Activated naive CD4-positive, alpha-beta T cell treated with Interleukin-2 at 50 U/mL for 16 hours (primary cell): ENCODE data around the gene DARS2.
"Not testable (repeated sequence)": the region's sequence is repeated elsewhere in the genome, so short reads cannot be mapped to it uniquely, and the experiment has no call there.

Source experiments
- DNase-seq: peaks from one replicate; pipeline ENCODE4 v3.0.0-alpha.2; 2020

Gene DARS2

GRCh38 chr1:173824315-173825081 is at the start of gene DARS2, which contains the start of gene CENPL:
Gene DARS2 (plus strand): TSS chr1:173824673. CDS start chr1:173825230, 557 bp downstream.
Gene CENPL (minus strand): TSS chr1:173824883. CDS start chr1:173811299, 13,584 bp downstream.
- DNase-seq: peak; percentile 92

GRCh38 chr1:173775578-173776226 is 48.8 kb upstream of the DARS2 start:
- DNase-seq: no peak

- DNase-seq: no peak
Measured at GRCh38 chr1:173779936-173780335, 44.5 kb upstream of the DARS2 start.

- no peak for DNase-seq
Measured at GRCh38 chr1:173784997-173785396, 39.5 kb upstream of the DARS2 start.

DNA sequence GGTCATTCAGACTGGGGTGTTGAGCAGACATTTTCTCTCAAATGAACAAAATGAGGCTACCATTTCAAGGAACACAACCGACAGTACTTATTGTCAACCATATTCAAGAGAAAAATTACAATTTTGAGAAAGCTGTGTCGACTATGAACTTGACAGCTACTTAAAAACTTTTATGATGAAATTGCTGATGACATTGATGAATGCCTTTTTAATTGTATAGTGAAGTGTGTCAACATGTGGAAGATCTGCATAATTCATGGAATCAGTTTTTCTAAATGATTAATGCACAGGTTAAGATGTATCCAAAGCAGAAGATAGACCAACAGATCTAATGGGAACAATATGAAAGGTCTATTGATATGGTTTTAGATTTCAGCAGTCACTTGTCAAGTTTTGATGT is 34.6 kb upstream of the DARS2 start:
- DNase-seq: no peak

DNA sequence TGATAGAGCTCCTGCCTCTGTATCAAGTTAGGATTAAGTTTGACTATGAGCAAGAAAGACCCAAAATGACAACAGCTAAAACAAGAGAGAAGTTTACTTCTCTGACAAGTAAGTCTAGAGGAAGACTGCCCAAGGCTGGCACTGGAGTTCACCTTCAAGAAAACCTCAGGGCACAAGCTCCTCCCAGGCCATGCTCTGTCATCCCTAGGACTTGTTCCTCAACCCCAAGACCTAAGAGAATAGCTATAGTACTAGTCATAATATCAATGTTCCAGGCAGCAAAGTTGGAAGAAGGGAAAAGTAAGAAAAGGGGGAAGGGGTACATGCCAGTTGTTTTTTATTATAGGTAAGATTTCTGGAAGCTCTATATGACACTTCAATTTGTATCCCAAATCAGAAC is 26.4 kb upstream of the DARS2 start:
- no peak for DNase-seq

GRCh38 chr1:173799995-173800394 is 24.5 kb upstream of the DARS2 start:
- DNase-seq: not testable (repeated sequence)

DNA sequence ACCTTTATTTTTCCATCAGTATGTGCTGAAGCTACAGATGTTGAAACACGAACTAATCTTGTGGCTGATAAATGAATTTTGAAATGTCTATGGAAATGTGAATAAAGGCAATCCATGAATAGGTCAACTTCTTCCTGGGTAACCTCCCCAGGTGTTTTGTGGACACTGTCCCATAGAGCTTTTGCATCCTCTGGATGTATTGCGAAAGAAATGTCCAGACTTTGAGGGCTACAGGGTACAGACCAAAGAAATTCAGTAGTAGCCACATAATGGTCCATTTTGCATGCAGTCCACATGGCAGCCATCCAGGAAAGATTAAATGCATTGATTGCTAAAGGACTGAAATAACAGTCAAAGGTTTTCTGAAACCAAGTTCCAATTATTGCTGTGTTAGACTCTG is 21.5 kb upstream of the DARS2 start:
- no peak for DNase-seq

DNA sequence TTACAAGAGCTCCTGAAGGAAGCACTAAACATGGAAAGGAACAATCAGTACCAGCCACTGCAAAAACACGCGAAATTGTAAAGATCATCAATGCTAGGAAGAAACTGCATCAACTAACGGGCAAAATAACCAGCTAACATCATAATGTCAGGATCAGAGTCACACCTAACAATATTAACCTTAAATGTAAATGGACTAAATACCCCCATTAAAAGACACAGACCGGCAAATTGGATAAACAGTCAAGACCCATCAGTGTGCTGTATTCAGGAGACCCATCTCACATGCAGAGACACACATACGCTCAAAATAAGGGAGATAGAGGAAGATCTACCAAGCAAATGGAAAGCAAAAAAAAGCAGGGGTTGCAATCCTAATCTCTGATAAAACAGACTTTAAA is 10.8 kb upstream of the DARS2 start:
- not testable (repeated sequence) for DNase-seq

DNA sequence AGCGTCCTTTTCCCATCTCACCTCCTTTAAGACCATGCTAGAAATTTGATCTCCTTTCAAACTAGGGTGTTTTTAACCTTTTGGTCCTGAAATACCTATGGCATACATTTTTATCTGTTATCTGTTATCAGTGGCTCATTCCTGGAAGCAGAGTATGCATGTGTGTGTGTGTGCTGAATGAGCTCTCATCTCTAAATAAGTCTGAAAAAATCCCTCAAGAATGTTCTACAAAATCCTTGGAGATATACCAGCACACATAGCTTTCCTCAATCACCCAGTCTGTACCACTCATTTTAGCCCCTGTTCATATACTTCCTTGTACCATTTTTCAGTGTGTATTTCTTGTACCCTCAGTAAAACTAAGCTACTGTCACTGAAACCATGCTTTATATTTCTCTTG is 6.0 kb upstream of the DARS2 start:
- DNase-seq: no peak

DNA sequence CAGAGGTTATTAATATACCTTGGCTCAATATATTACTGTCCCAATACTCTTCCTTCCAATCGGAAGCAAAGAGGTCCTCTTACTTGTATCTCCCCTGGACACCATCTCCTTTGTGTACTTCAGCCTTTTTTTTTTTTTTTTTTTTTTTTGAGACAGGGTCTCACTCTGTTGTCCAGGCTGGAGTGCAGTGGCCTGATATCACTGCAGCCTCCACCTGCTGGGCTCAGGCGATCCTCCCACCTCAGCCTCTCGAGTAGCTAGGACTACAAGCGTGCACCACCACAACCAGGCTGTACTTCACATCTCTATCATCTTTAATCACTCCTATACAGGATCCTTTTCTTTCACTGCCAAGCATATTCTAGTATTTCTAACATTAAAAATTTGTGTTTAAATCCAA is 2.8 kb upstream of the DARS2 start:
- no peak for DNase-seq

- no peak for DNase-seq
Measured at GRCh38 chr1:173823781-173824314, 625 bp upstream of the DARS2 start.

DNA sequence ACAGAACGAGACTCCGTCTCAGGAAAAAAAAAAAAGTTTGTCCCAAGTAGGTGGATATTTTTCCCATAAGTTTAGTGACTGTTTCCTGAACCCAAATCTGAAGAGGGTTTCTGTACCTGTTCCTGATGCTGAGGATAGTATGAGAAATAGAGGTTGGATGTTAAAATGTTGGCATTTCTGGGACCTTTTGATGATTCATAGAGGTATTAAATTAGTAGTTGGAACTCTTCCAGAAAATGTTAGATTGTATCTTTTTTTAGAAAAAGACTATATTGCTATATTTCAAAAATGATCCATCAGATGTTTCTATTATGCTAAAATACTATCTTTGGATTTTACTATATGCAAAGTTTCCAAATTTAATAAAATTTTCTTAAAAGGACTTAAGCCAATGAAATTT is 3.1 kb downstream of the DARS2 start:
- no peak for DNase-seq

- DNase-seq: no peak
Measured at GRCh38 chr1:173832748-173833147, 8.3 kb downstream of the DARS2 start.

DNA sequence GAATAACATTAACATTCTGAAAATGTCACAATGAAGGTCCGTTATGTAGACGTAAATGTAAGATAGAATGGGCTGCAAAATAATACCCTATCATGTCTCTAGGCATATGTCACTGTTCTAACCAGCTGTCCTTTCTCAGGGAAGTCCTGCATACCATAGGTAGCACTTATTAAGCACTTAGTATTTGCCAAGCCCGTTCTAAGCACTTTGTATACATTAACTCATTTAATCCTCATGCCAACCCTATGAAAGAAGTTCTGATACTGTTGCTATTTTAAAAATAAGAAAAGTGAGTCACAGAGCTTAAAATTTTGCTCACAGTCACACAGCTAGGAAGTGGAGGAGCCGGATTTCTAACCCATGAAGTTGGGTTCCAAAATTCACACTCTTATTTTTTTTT is 27.6 kb downstream of the DARS2 start:
- DNase-seq: no peak

- DNase-seq: no peak
Measured at GRCh38 chr1:173853074-173853473, 28.6 kb downstream of the DARS2 start.

GRCh38 chr1:173856014-173856413 is 31.5 kb downstream of the DARS2 start:
- DNase-seq: no peak

- no peak for DNase-seq
Measured at GRCh38 chr1:173856903-173857302, 32.4 kb downstream of the DARS2 start.

DNA sequence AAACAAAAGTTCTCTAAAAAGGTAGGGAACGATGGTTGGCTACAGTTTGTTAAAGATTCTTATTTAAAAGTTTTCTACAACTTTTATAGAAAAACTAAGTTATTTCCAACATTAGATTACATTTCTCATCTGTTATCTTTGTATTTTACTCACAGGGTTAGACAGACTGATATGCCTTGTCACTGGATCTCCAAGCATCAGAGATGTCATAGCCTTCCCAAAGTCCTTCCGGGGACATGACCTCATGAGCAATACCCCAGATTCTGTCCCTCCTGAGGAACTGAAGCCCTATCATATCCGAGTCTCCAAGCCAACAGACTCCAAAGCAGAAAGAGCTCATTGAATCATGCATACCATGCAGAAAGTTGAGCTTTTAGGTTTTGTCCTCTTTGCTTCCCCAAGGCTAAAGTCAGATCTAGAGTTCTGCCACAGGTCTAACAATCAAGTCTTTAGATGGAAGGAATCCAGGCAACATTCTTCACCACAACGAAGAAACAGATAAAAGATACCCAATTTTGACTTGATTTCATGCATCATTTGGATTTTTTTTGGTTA is 33.0 kb downstream of the DARS2 start:
- no peak for DNase-seq

- DNase-seq: not testable (repeated sequence)
Measured at GRCh38 chr1:173859547-173859946, 35.1 kb downstream of the DARS2 start.

GRCh38 chr1:173860065-173860464 is 35.6 kb downstream of the DARS2 start:
- DNase-seq: no peak

DNA sequence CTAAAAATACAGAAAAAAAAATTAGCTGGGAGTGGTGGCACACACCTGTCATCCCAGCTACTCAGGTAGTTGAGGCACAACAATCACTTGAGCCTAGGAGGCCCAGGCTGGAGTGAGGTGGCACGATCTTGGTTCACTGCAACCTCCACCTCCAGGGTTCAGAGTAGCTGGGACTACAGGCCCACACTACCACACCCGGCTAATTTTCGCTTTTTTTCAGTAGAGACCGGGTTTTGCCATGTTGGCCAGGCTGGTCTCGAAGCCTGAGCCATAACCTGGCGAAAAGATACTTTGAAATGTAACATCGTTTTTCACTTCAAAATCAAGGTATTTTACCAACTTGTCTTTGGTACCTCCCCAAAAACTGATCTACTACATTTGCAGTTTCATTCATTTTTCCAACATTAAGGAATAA is 37.3 kb downstream of the DARS2 start:
- DNase-seq: peak; percentile 13

DNA sequence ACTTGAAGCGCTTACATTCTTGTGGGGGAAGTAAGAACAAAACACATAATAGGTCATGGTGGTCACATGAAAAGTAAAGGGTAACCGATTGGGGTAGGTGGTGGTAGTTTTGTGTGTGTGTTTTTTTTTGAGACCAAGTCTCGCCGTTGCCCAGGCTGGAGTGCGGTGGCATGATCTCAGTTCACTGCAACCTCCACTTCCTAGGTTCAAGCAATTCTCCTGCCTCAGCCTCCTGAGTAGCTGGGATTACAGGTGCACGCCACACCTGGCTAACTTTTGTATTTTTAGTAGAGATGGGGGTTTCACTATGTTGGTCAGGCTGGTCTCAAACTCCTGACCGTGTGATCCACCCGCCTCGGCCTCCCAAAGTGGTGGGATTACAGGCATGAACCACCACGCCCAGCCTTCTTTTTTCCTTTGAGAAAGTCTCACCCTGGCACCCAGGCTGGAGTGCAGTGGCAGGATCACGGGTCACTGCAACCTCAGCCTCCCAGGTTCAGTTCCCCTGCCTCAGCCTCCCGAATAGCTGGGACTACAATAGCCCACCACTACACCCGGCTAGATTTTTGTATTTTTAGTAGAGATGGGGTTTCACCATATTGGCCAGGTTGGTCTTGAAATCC is 37.8 kb downstream of the DARS2 start:
- DNase-seq: peak; percentile 16
